Measurements from ENCODE around the gene PDPR. TPM values are rescaled to one million over a fixed set of nuclear protein-coding genes. Genes with fewer than 3 reads are reported as not detected.
"Not testable (repeated sequence)": the region's sequence is repeated elsewhere in the genome, so short reads cannot be mapped to it uniquely, and the experiment has no call there.

Gene PDPR
- total RNA-seq, 1 experiment from 2014 or later, result 26.9 TPM

GRCh38 chr16:70204010-70204409, 89.9 kb downstream of the PDPR start:
- H3K4me1 ChIP-seq (ENCODE audit: control insufficient read depth, insufficient read depth, low read length); intact Hi-C loops (cut with micrococcal nuclease; ENCODE audit: unreplicated experiment); H3K27me3 ChIP-seq (ENCODE audit: control insufficient read depth, insufficient read depth, low read length); CTCF ChIA-PET; H3K9me3 ChIP-seq (ENCODE audit: control insufficient read depth, insufficient read depth, low read depth, low read length); H3K27ac ChIP-seq (ENCODE audit: low read length); ATAC-seq; DNase-seq (ENCODE audit: low read depth, low spot score); POLR2A ChIA-PET; BruUV-seq (replicated peaks); H3K4me3 ChIP-seq (ENCODE audit: low read depth in 2 of 2, low read length in 2 of 2); H3K36me3 ChIP-seq (ENCODE audit: control insufficient read depth, insufficient read depth, low read length); in situ Hi-C loops (cut with HindIII; ENCODE audit: low pct_unique_long_range_greater_than_20kb, low sequenced_read_pairs): not testable (repeated sequence)

DNA sequence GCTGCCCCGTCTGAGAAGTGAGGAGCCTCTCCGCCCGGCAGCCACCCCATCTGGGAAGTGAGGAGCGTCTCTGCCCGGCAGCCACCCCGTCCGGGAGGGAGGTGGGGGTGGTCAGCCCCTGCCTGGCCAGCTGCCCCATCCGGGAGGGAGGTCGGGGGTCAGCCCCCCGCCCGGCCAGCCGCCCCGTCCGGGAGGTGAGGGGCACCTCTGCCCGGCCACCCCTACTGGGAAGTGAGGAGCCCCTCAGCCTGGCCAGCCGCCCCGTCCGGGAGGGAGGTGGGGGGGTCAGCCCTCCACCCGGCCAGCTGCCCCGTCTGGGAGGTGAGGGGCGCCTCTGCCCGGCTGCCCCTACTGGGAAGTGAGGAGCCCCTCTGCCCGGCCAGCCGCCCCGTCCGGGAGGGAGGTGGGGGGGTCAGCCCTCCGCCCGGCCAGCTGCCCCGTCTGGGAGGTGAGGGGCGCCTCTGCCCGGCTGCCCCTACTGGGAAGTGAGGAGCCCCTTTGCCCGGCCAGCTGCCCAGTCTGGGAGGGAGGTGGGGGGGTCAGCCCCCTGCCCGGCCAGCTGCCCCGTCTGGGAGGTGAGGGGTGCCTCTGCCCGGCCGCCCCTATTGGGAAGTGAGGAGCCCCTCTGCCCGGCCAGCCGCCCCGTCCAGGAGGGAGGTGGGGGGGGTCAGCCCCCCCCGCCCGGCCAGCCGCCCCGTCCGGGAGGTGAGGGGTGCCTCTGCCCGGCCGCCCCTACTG, 90.7 kb downstream of the PDPR start:
- in situ Hi-C loops (cut with HindIII; ENCODE audit: low pct_unique_long_range_greater_than_20kb, low sequenced_read_pairs); POLR2A ChIA-PET; CTCF ChIA-PET; H3K27me3 ChIP-seq (ENCODE audit: control insufficient read depth, insufficient read depth, low read length); DNase-seq (ENCODE audit: low read depth, low spot score); BruUV-seq (replicated peaks); intact Hi-C loops (cut with micrococcal nuclease; ENCODE audit: unreplicated experiment); H3K4me1 ChIP-seq (ENCODE audit: control insufficient read depth, insufficient read depth, low read length); ATAC-seq; H3K4me3 ChIP-seq (ENCODE audit: low read depth in 2 of 2, low read length in 2 of 2); H3K36me3 ChIP-seq (ENCODE audit: control insufficient read depth, insufficient read depth, low read length); H3K27ac ChIP-seq (ENCODE audit: low read length); H3K9me3 ChIP-seq (ENCODE audit: control insufficient read depth, insufficient read depth, low read depth, low read length): not testable (repeated sequence)

GRCh38 chr16:70206382-70206781, 92.2 kb downstream of the PDPR start:
- BruUV-seq (replicated peaks); H3K36me3 ChIP-seq (ENCODE audit: control insufficient read depth, insufficient read depth, low read length); CTCF ChIA-PET; H3K4me3 ChIP-seq (ENCODE audit: low read depth in 2 of 2, low read length in 2 of 2); POLR2A ChIA-PET; DNase-seq (ENCODE audit: low read depth, low spot score); ATAC-seq; H3K27ac ChIP-seq (ENCODE audit: low read length); H3K27me3 ChIP-seq (ENCODE audit: control insufficient read depth, insufficient read depth, low read length); H3K4me1 ChIP-seq (ENCODE audit: control insufficient read depth, insufficient read depth, low read length); intact Hi-C loops (cut with micrococcal nuclease; ENCODE audit: unreplicated experiment); in situ Hi-C loops (cut with HindIII; ENCODE audit: low pct_unique_long_range_greater_than_20kb, low sequenced_read_pairs); H3K9me3 ChIP-seq (ENCODE audit: control insufficient read depth, insufficient read depth, low read depth, low read length): not testable (repeated sequence)

Other genes with a start within 250 kb of the PDPR start
- 0.46 TPM for gene CLEC18A, start 163.0 kb upstream of the PDPR start, total RNA-seq (2021; ENCODE audit: unreplicated experiment)
- not detected for gene CLEC18C, start 59.5 kb downstream of the PDPR start, total RNA-seq (2021; ENCODE audit: unreplicated experiment)
- gene EXOSC6, start 137.6 kb downstream of the PDPR start, total RNA-seq (2021; ENCODE audit: unreplicated experiment), result 19.3 TPM
- gene AARS1, start 175.2 kb downstream of the PDPR start, total RNA-seq (2021; ENCODE audit: unreplicated experiment), result 115 TPM
- 24.4 TPM for gene DDX19B, start 184.9 kb downstream of the PDPR start, total RNA-seq (2021; ENCODE audit: unreplicated experiment)
- 22.9 TPM for gene DDX19A, start 232.6 kb downstream of the PDPR start, total RNA-seq (2021; ENCODE audit: unreplicated experiment)